ENCODE results near the gene EGF. TPM values are rescaled to one million over a fixed set of nuclear protein-coding genes. Genes with fewer than 3 reads are reported as not detected.
"Not testable (repeated sequence)": the region's sequence is repeated elsewhere in the genome, so short reads cannot be mapped to it uniquely, and the experiment has no call there.

Gene EGF
- total RNA-seq, 1 donor from 2014 or later, result not detected

- Mint-ChIP-seq H3K36me3 (ENCODE audit: unreplicated experiment) (no peaks in the 10 kb centered on the region), H3K4me3 (ENCODE audit: unreplicated experiment) (no peak overlapping the region), H3K27me3 (ENCODE audit: unreplicated experiment) (no peaks in the 10 kb centered on the region), H3K27ac (ENCODE audit: unreplicated experiment) (no peak overlapping the region), H3K9me3 (ENCODE audit: unreplicated experiment) (no peaks in the 10 kb centered on the region), H3K4me1 (ENCODE audit: low read depth, unreplicated experiment) (no peaks in the 10 kb centered on the region)
- no peak for TF ChIP-seq CTCF (IDR thresholded peaks at IDR 0.05; ENCODE audit: partially characterized antibody, unreplicated experiment)
- no peak for DNase-seq
Measured at GRCh38 chr4:109925396-109925795, 12.7 kb downstream of the EGF start.

GRCh38 chr4:109928327-109929045 lies 15.8 kb downstream of the EGF start:
- Mint-ChIP-seq H3K9me3 (ENCODE audit: unreplicated experiment) (no peaks in the 10 kb centered on the region), H3K36me3 (ENCODE audit: unreplicated experiment) (no peaks in the 10 kb centered on the region), H3K27me3 (ENCODE audit: unreplicated experiment) (no peaks in the 10 kb centered on the region), H3K4me3 (ENCODE audit: unreplicated experiment) (no peak overlapping the region), H3K27ac (ENCODE audit: unreplicated experiment) (no peak overlapping the region), H3K4me1 (ENCODE audit: low read depth, unreplicated experiment) (no peaks in the 10 kb centered on the region)
- no peak for TF ChIP-seq CTCF (IDR thresholded peaks at IDR 0.05; ENCODE audit: partially characterized antibody, unreplicated experiment)
- no peak for DNase-seq

- H3K27ac Mint-ChIP-seq (ENCODE audit: unreplicated experiment), result no peak overlapping the region
Measured at GRCh38 chr4:109930464-109930863, 17.8 kb downstream of the EGF start.

GRCh38 chr4:109930872-109931271 lies 18.2 kb downstream of the EGF start:
- H3K9me3 Mint-ChIP-seq (ENCODE audit: unreplicated experiment), result no peaks in the 10 kb centered on the region
- no peaks in the 10 kb centered on the region for H3K27me3 Mint-ChIP-seq (ENCODE audit: unreplicated experiment)
- H3K4me1 Mint-ChIP-seq (ENCODE audit: low read depth, unreplicated experiment), result no peaks in the 10 kb centered on the region
- DNase-seq, result no peak
- H3K4me3 Mint-ChIP-seq (ENCODE audit: unreplicated experiment), result no peak overlapping the region
- no peak overlapping the region for H3K27ac Mint-ChIP-seq (ENCODE audit: unreplicated experiment)
- TF ChIP-seq CTCF (IDR thresholded peaks at IDR 0.05; ENCODE audit: partially characterized antibody, unreplicated experiment), result no peak
- no peaks in the 10 kb centered on the region for H3K36me3 Mint-ChIP-seq (ENCODE audit: unreplicated experiment)

More at GRCh38 chr4:109930464-109930863, 17.8 kb downstream of the EGF start:
- Mint-ChIP-seq H3K36me3 (ENCODE audit: unreplicated experiment) (no peaks in the 10 kb centered on the region), H3K4me3 (ENCODE audit: unreplicated experiment) (no peak overlapping the region), H3K27me3 (ENCODE audit: unreplicated experiment) (no peaks in the 10 kb centered on the region), H3K4me1 (ENCODE audit: low read depth, unreplicated experiment) (no peaks in the 10 kb centered on the region), H3K9me3 (ENCODE audit: unreplicated experiment) (no peaks in the 10 kb centered on the region)
- no peak for DNase-seq
- TF ChIP-seq CTCF (IDR thresholded peaks at IDR 0.05; ENCODE audit: partially characterized antibody, unreplicated experiment), result no peak

- no peak for DNase-seq
- no peaks in the 10 kb centered on the region for H3K27me3 Mint-ChIP-seq (ENCODE audit: unreplicated experiment)
- no peak for TF ChIP-seq CTCF (IDR thresholded peaks at IDR 0.05; ENCODE audit: partially characterized antibody, unreplicated experiment)
- H3K27ac Mint-ChIP-seq (ENCODE audit: unreplicated experiment), result no peak overlapping the region
- no peaks in the 10 kb centered on the region for H3K36me3 Mint-ChIP-seq (ENCODE audit: unreplicated experiment)
- no peak overlapping the region for H3K4me3 Mint-ChIP-seq (ENCODE audit: unreplicated experiment)
- no peaks in the 10 kb centered on the region for H3K4me1 Mint-ChIP-seq (ENCODE audit: low read depth, unreplicated experiment)
- no peaks in the 10 kb centered on the region for H3K9me3 Mint-ChIP-seq (ENCODE audit: unreplicated experiment)
Measured at GRCh38 chr4:109931318-109931717, 18.6 kb downstream of the EGF start.

- not testable (repeated sequence) for H3K4me3 Mint-ChIP-seq (ENCODE audit: unreplicated experiment); H3K4me1 Mint-ChIP-seq (ENCODE audit: low read depth, unreplicated experiment); H3K27ac Mint-ChIP-seq (ENCODE audit: unreplicated experiment); H3K27me3 Mint-ChIP-seq (ENCODE audit: unreplicated experiment); H3K9me3 Mint-ChIP-seq (ENCODE audit: unreplicated experiment); H3K36me3 Mint-ChIP-seq (ENCODE audit: unreplicated experiment); DNase-seq
Measured at GRCh38 chr4:109937352-109937751, 24.7 kb downstream of the EGF start.

Measured in glutamatergic neuron (in vitro differentiated cells).